ENCODE data around the gene ST7. TPM values are rescaled to one million over a fixed set of nuclear protein-coding genes. Genes with fewer than 3 reads are reported as not detected.

The ST7 gene
- total RNA-seq, 2 experiments from 2014 or later: 4.9 to 5.4 TPM

GRCh38 chr7:117195361-117196029 is 242.2 kb downstream of the ST7 start:
- Mint-ChIP-seq H3K36me3 (ENCODE audit: low read depth) (no peaks in the 10 kb centered on the region), H3K9me3 (no peaks in the 10 kb centered on the region), H3K4me3 (no peak overlapping the region), H3K27me3 (no peaks in the 10 kb centered on the region), H3K4me1 (ENCODE audit: low read depth) (no peaks in the 10 kb centered on the region), H3K27ac (no peak overlapping the region)
- Histone ChIP-seq H3K27ac (ENCODE audit: low read depth in 1 of 2, low read length in 2 of 2) (no peak overlapping the region), H3K27me3 (ENCODE audit: control insufficient read depth in 1 of 2, insufficient read depth in 2 of 2, low read length in 2 of 2) (no peaks in the 10 kb centered on the region), H3K9me3 (ENCODE audit: control insufficient read depth in 1 of 2, insufficient read depth in 1 of 2, low read length in 2 of 2) (no peaks in the 10 kb centered on the region), H3K36me3 (ENCODE audit: insufficient read depth, low read length) (no peaks in the 10 kb centered on the region), H3K4me3 (ENCODE audit: low read length) (no peak overlapping the region), H3K4me1 (ENCODE audit: insufficient read depth, low read length) (no peaks in the 10 kb centered on the region)
- intact Hi-C loops (cut with DNase I, micrococcal nuclease): no loop called here
- ChIA-PET CTCF (no interaction called here), POLR2A (no interaction called here)
- no peak for ATAC-seq (ENCODE audit: poor library complexity)
- no peak for DNase-seq
- no peak for TF ChIP-seq CTCF (IDR thresholded peaks at IDR 0.05)

- H3K27me3 ChIP-seq (ENCODE audit: control insufficient read depth in 1 of 2, insufficient read depth in 2 of 2, low read length in 2 of 2): no peaks in the 10 kb centered on the region
- DNase-seq: no peak
- H3K4me3 ChIP-seq (ENCODE audit: low read length): no peak overlapping the region
- CTCF ChIA-PET: no interaction called here
- Mint-ChIP-seq H3K36me3 (ENCODE audit: low read depth) (no peaks in the 10 kb centered on the region), H3K27ac (no peak overlapping the region), H3K4me3 (no peak overlapping the region), H3K27me3 (no peaks in the 10 kb centered on the region), H3K9me3 (no peaks in the 10 kb centered on the region), H3K4me1 (ENCODE audit: low read depth) (no peaks in the 10 kb centered on the region)
- H3K9me3 ChIP-seq (ENCODE audit: control insufficient read depth in 1 of 2, insufficient read depth in 1 of 2, low read length in 2 of 2): no peaks in the 10 kb centered on the region
- no peak for ATAC-seq (ENCODE audit: poor library complexity)
- no peak for TF ChIP-seq CTCF (IDR thresholded peaks at IDR 0.05)
- no peak overlapping the region for H3K27ac ChIP-seq (ENCODE audit: low read depth in 1 of 2, low read length in 2 of 2)
- intact Hi-C loops (cut with DNase I, micrococcal nuclease): no loop called here
- POLR2A ChIA-PET: no interaction called here
- H3K4me1 ChIP-seq (ENCODE audit: insufficient read depth, low read length): no peaks in the 10 kb centered on the region
- H3K36me3 ChIP-seq (ENCODE audit: insufficient read depth, low read length): no peaks in the 10 kb centered on the region
Measured at GRCh38 chr7:117200132-117200531, 246.8 kb downstream of the ST7 start.

GRCh38 chr7:117200786-117201458 is 247.6 kb downstream of the ST7 start:
- no peak for TF ChIP-seq CTCF (IDR thresholded peaks at IDR 0.05)
- intact Hi-C loops (cut with DNase I, micrococcal nuclease): no loop called here

More at GRCh38 chr7:117200786-117201458, 247.6 kb downstream of the ST7 start:
- Mint-ChIP-seq H3K9me3 (no peaks in the 10 kb centered on the region), H3K4me3 (no peak overlapping the region), H3K27me3 (no peaks in the 10 kb centered on the region), H3K4me1 (ENCODE audit: low read depth) (no peaks in the 10 kb centered on the region), H3K27ac (no peak overlapping the region), H3K36me3 (ENCODE audit: low read depth) (no peaks in the 10 kb centered on the region)
- ChIA-PET CTCF (no interaction called here), POLR2A (no interaction called here)
- Histone ChIP-seq H3K36me3 (ENCODE audit: insufficient read depth, low read length) (no peaks in the 10 kb centered on the region), H3K27me3 (ENCODE audit: control insufficient read depth in 1 of 2, insufficient read depth in 2 of 2, low read length in 2 of 2) (no peaks in the 10 kb centered on the region), H3K27ac (ENCODE audit: low read depth in 1 of 2, low read length in 2 of 2) (no peak overlapping the region), H3K4me1 (ENCODE audit: insufficient read depth, low read length) (no peaks in the 10 kb centered on the region), H3K4me3 (ENCODE audit: low read length) (no peak overlapping the region), H3K9me3 (ENCODE audit: control insufficient read depth in 1 of 2, insufficient read depth in 1 of 2, low read length in 2 of 2) (no peaks in the 10 kb centered on the region)
- DNase-seq: no peak
- ATAC-seq (ENCODE audit: poor library complexity): no peak
